ENCODE results near the gene G6PD. TPM values are rescaled to one million over a fixed set of nuclear protein-coding genes. Genes with fewer than 3 reads are reported as not detected.
"Not testable (repeated sequence)": the region's sequence is repeated elsewhere in the genome, so short reads cannot be mapped to it uniquely, and the experiment has no call there.

Gene G6PD
- total and polyA plus RNA-seq, 7 donors: 3.2 to 9.1 (median 6.7) TPM

- no peaks in the 10 kb centered on the region for H3K9me3 ChIP-seq
- ATAC-seq (no peak), DNase-seq (no peak)
- peaks cover 0 to 20% of the 10 kb centered on the region in 2 donors for H3K36me3 ChIP-seq (ENCODE audit: insufficient read depth in 1 of 2, low read depth in 1 of 2)
- 84 to 86% (median 85%) methylated on average over 8 of the region's 8 CpGs for WGBS, 3 donors
- H3K4me1 ChIP-seq: no peaks in the 10 kb centered on the region
- no peak overlapping the region for H3K4me3 ChIP-seq
- no peaks in the 10 kb centered on the region for H3K27me3 ChIP-seq (ENCODE audit: insufficient read depth in 3 of 3, low read length in 2 of 3)
- intact Hi-C loops (cut with DNase I): no loop called here
- no peak for TF ChIP-seq CTCF (IDR thresholded peaks at IDR 0.05)
- no peak overlapping the region for H3K27ac ChIP-seq
Observed at GRCh38 chrX:154502098-154502497, 44.5 kb downstream of the G6PD start.

- intact Hi-C loops (cut with DNase I); H3K27ac ChIP-seq; ATAC-seq; H3K4me1 ChIP-seq; H3K4me3 ChIP-seq; H3K9me3 ChIP-seq; H3K27me3 ChIP-seq (ENCODE audit: insufficient read depth in 3 of 3, low read length in 2 of 3); DNase-seq: not testable (repeated sequence)
- peaks cover 0 to 13% of the 10 kb centered on the region in 2 donors for H3K36me3 ChIP-seq (ENCODE audit: insufficient read depth in 1 of 2, low read depth in 1 of 2)
- WGBS, 3 donors: 89 to 92% (median 91%) methylated on average over 6 to 7 of the region's 7 CpGs
Observed at GRCh38 chrX:154501423-154501822, 45.2 kb downstream of the G6PD start.

GRCh38 chrX:154496591-154497137, 50.0 kb downstream of the G6PD start:
- intact Hi-C loops (cut with DNase I); H3K9me3 ChIP-seq; H3K4me1 ChIP-seq; ATAC-seq; H3K36me3 ChIP-seq (ENCODE audit: insufficient read depth in 1 of 2, low read depth in 1 of 2); H3K4me3 ChIP-seq; DNase-seq; H3K27me3 ChIP-seq (ENCODE audit: insufficient read depth in 3 of 3, low read length in 2 of 3); H3K27ac ChIP-seq: not testable (repeated sequence)
- 51 to 82% (median 61%) methylated on average over 4 of the region's 4 CpGs for WGBS, 3 donors

- ATAC-seq: no peak
- intact Hi-C loops (cut with DNase I): no loop called here
- H3K4me3 ChIP-seq: no peak overlapping the region
- no peaks in the 10 kb centered on the region for H3K4me1 ChIP-seq
- H3K27me3 ChIP-seq (ENCODE audit: insufficient read depth in 3 of 3, low read length in 2 of 3): no peaks in the 10 kb centered on the region
- DNase-seq: no peak
- H3K27ac ChIP-seq: no peak overlapping the region
- 71 to 79% (median 77%) methylated on average over 4 to 6 of the region's 6 CpGs for WGBS, 3 donors
- H3K36me3 ChIP-seq (ENCODE audit: insufficient read depth in 1 of 2, low read depth in 1 of 2): no peaks in the 10 kb centered on the region
- no peak for TF ChIP-seq CTCF (IDR thresholded peaks at IDR 0.05)
- H3K9me3 ChIP-seq: no peaks in the 10 kb centered on the region
Observed at GRCh38 chrX:154495472-154495922, 51.1 kb downstream of the G6PD start.

- ATAC-seq: no peak
- WGBS, 3 donors: 74 to 90% (median 77%) methylated on average over 3 of the region's 3 CpGs
- no peak for TF ChIP-seq CTCF (IDR thresholded peaks at IDR 0.05)
- Histone ChIP-seq H3K9me3 (no peaks in the 10 kb centered on the region), H3K4me1 (no peaks in the 10 kb centered on the region), H3K4me3 (no peak overlapping the region), H3K36me3 (ENCODE audit: insufficient read depth in 1 of 2, low read depth in 1 of 2) (no peaks in the 10 kb centered on the region), H3K27ac (no peak overlapping the region), H3K27me3 (ENCODE audit: insufficient read depth in 3 of 3, low read length in 2 of 3) (no peaks in the 10 kb centered on the region)
- intact Hi-C loops (cut with DNase I): no loop called here
- no peak for DNase-seq
Observed at GRCh38 chrX:154494715-154495114, 51.9 kb downstream of the G6PD start.
